Mononuclear cell (primary cell): ENCODE measurements around the gene PRR33. TPM values are rescaled to one million over a fixed set of nuclear protein-coding genes. Genes with fewer than 3 reads are reported as not detected.

Experiments
- H3K27me3 ChIP-seq: 2 replicates; pipeline ENCODE4 v1.6.0; 2011; ENCODE audit warnings: low read length, control low read depth; ENCODE audit not compliant: insufficient read depth
- H3K4me1 ChIP-seq: 2 replicates; pipeline ENCODE4 v1.5.1; 2011; ENCODE audit warnings: mild to moderate bottlenecking, low read length, control low read depth; ENCODE audit not compliant: insufficient read depth
- H3K4me3 ChIP-seq: 2 replicates; pipeline ENCODE4 v1.5.1; 2011; ENCODE audit warnings: mild to moderate bottlenecking, low read length, moderate library complexity
- H3K9me3 ChIP-seq: 2 replicates; pipeline ENCODE4 v1.5.1; 2011; ENCODE audit warnings: low read depth, mild to moderate bottlenecking, control low read depth, low read length
- total RNA-seq: library from RNA; depleted of rRNA; stranded (reverse); fragments of >200 nt; gene quantifications from one replicate; pipeline ENCODE4 v1.2.3, GENCODE V29; 2012

PRR33 gene
- total RNA-seq, 1 donor: not detected

GRCh38 chr11:1840780-1841480 is 50.8 kb downstream of the PRR33 start:
- Histone ChIP-seq H3K27me3 (no peaks in the 10 kb centered on the region), H3K9me3 (no peaks in the 10 kb centered on the region), H3K4me1 (peaks cover 83% of the 10 kb centered on the region), H3K4me3 (no peak overlapping the region)

DNA sequence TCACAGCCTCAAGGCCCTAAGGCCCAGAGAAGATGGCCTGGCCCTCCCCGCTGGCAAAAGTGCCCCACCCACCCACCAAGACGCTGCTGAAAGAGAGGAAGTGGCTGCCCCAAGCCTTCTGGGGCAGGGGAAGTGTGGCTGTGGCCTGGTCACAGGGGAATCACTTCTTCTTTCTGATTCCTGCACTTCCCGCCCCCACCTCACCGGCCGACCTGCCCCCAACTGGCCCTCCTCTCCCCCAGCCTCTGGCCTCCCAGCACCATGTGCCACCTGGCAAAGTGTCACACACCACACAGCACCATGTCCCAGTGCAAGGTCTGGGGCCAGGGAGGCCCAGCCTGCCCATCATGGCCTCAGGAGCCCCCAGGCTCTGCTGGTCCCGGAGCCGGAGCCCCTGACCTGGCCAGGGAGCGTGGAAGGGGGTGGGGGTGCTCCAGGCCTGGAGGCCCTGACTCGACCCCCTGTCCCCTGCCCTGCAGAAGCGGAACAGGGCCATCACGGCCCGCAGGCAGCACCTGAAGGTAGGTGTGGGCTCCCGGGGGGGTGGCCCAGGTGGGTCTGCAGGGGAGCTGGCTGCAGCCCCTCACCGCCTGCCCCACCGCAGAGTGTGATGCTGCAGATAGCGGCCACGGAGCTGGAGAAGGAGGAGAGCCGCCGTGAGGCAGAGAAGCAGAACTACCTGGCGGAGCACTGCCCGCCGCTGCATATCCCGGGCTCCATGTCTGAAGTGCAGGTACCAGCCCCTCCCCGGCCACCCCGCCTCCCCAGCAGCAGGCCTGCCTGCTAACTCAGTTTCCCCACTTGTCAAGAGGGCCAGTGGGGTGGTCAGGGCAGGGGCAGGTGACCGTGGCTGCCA is 51.5 kb downstream of the PRR33 start:
- H3K4me1 ChIP-seq: peaks cover 75% of the 10 kb centered on the region
- H3K27me3 ChIP-seq: no peaks in the 10 kb centered on the region
- peak overlapping the region; percentile 24 for H3K4me3 ChIP-seq
- no peaks in the 10 kb centered on the region for H3K9me3 ChIP-seq

DNA sequence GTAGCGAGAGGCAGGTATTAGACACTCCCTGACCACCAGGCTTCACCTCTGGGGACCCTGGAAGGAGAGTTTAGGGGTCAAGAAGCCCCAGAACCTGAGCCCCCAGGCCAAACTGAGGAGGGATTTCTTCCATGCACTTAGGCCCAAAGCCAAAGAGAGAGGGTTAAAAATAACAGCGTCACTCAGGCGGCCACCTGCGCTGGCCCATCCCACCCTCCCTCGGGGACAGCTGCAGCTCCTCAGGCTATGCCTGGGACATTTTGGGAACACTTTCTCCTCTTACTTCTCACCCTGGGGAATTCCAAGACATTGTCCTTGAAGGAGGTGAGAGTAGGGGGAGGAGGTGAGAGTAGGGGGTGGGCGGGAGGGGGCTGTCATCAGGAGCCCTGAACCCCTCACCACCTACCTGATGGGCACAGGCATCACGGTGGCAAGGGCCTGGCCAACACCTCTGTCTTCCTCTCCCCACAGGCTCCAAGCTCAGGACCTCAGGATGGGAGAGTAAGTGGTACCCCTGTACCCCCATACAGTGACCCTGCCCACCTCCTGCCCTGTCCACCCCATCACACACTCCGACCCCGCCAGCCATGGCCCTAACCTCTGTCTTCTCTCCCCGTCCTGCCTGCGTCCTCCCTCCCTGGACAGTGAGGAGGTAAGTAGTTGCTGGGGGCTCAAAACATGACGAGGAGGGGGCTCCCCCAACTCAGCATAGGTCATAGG is 52.3 kb downstream of the PRR33 start:
- H3K4me1 ChIP-seq: peaks cover 67% of the 10 kb centered on the region
- no peak overlapping the region for H3K4me3 ChIP-seq
- no peaks in the 10 kb centered on the region for H3K9me3 ChIP-seq
- no peaks in the 10 kb centered on the region for H3K27me3 ChIP-seq

GRCh38 chr11:1838426-1839144 is 53.1 kb downstream of the PRR33 start, which contains the start of gene TNNI2:
TSS of gene TNNI2 (plus strand) at chr11:1838981. CDS start at chr11:1839697, 716 bp downstream.
- Histone ChIP-seq H3K4me1 (peaks cover 59% of the 10 kb centered on the region), H3K9me3 (no peaks in the 10 kb centered on the region), H3K27me3 (no peaks in the 10 kb centered on the region), H3K4me3 (no peak within 1 kb of the TSS)

Other genes starting within 250 kb of the PRR33 start
- not detected for gene KRTAP5-6, start 194.7 kb downstream of the PRR33 start, total RNA-seq
- gene IFITM10, start 141.3 kb downstream of the PRR33 start, total RNA-seq: 4.8 TPM
- gene CTSD, start 128.0 kb downstream of the PRR33 start, total RNA-seq: 253 TPM
- gene SYT8, start 56.9 kb downstream of the PRR33 start, total RNA-seq: not detected
- 8.6 TPM for gene TNNI2, start 52.9 kb downstream of the PRR33 start, total RNA-seq
- 357 TPM for gene LSP1, start 38.8 kb downstream of the PRR33 start, total RNA-seq
- gene TNNT3, start 27.8 kb upstream of the PRR33 start, total RNA-seq: 5.1 TPM
- 65.4 TPM for gene MRPL23, start 55.4 kb upstream of the PRR33 start, total RNA-seq
- not detected for gene H19, start 105.9 kb upstream of the PRR33 start, total RNA-seq
- not detected for gene IGF2, start 247.5 kb upstream of the PRR33 start, total RNA-seq